H1 (cell line): ENCODE results near the gene DCTN2. TPM values are rescaled to one million over a fixed set of nuclear protein-coding genes. Genes with fewer than 3 reads are reported as not detected.

Experiments
- CTCF ChIA-PET: fragments of 300-600 bp; sonication (Branson Sonifier 250); formaldehyde crosslinking; loops from one replicate; lab custom pipeline; 2021; ENCODE audit not compliant: partially characterized antibody; lab: Charles Lee
- POLR2A ChIA-PET: fragments of 300-600 bp; sonication (Branson Sonifier 250); formaldehyde crosslinking; loops from one replicate; lab custom pipeline; 2021; ENCODE audit warnings: inconsistent platforms; ENCODE audit not compliant: partially characterized antibody; lab: Charles Lee
- DNase-seq, 2 experiments: peaks; one replicate each; pipeline versions ENCODE4 v3.0.0 to v3.0.0-alpha.2; 2010 to 2022; ENCODE audit warnings: low spot score in 2 of 2, low read depth in 1 of 2, mixed read lengths in 1 of 2
- FAIRE-seq: peaks from 2 replicates; lab custom pipeline; 2011; peaks lifted over from hg19 to GRCh38; lab: Jason Lieb, UNC
- H2AFZ ChIP-seq: 2 replicates; pipeline ENCODE4 v1.8.1; 2012; ENCODE audit warnings: low read length, inconsistent platforms
- H2AK5ac ChIP-seq: 2 replicates; pipeline ENCODE4 v1.6.1; 2013; ENCODE audit warnings: low read depth, low read length
- H2BK120ac ChIP-seq: replicated peaks from 2 replicates; pipeline ENCODE3; 2013; ENCODE audit warnings: low read depth, low read length, inconsistent platforms
- H2BK12ac ChIP-seq: 2 replicates; pipeline ENCODE4 v1.6.1; 2013; ENCODE audit warnings: low read depth, low read length
- H2BK15ac ChIP-seq: 2 replicates; pipeline ENCODE4 v1.6.1; 2013; ENCODE audit warnings: low read length
- H2BK20ac ChIP-seq: 2 replicates; pipeline ENCODE4 v1.6.1; 2013; ENCODE audit warnings: low read length
- H2BK5ac ChIP-seq: 2 replicates; pipeline ENCODE4 v1.6.1; 2013; ENCODE audit warnings: low read depth, low read length
- H3K14ac ChIP-seq: 2 replicates; pipeline ENCODE4 v1.6.1; 2013; ENCODE audit warnings: inconsistent platforms; ENCODE audit not compliant: insufficient read length
- H3K18ac ChIP-seq: 2 replicates; pipeline ENCODE4 v1.6.1; 2013; ENCODE audit warnings: low read length; ENCODE audit errors: extremely low read depth
- H3K23ac ChIP-seq: 2 replicates; pipeline ENCODE4 v1.6.1; 2013; ENCODE audit warnings: inconsistent platforms; ENCODE audit not compliant: insufficient read length
- H3K23me2 ChIP-seq: 2 replicates; pipeline ENCODE4 v1.6.1; 2013; ENCODE audit warnings: low read depth, low read length
- H3K27ac ChIP-seq: 2 replicates; pipeline ENCODE4 v1.6.1; 2011; ENCODE audit warnings: low read depth, low read length, inconsistent platforms
- H3K27me3 ChIP-seq, 4 experiments: replicated peaks in 1 of 4; 1 replicate in 1 of 4; 2 replicates in 3 of 4; pipeline versions ENCODE4 v1.6.1 to v1.8.1; 2011 to 2013; ENCODE audit warnings: low read length in 3 of 4, mild to moderate bottlenecking in 3 of 4, inconsistent platforms in 2 of 4, mixed read lengths in 2 of 4, moderate library complexity in 1 of 4; ENCODE audit not compliant: control insufficient read depth in 3 of 4, insufficient read depth in 3 of 4; ENCODE audit errors: extremely low read depth in 1 of 4
- H3K36me3 ChIP-seq, 4 experiments: 2 replicates each; pipeline versions ENCODE4 v1.6.1 to v1.8.1; 2011 to 2013; ENCODE audit warnings: mild to moderate bottlenecking in 4 of 4, low read length in 3 of 4, moderate library complexity in 2 of 4, control low read depth in 1 of 4, inconsistent platforms in 1 of 4; ENCODE audit not compliant: insufficient read depth in 4 of 4, control insufficient read depth in 2 of 4
- H3K4ac ChIP-seq: replicated peaks from 2 replicates; pipeline ENCODE3; 2013; ENCODE audit warnings: low read length, low read depth, mixed read lengths, inconsistent platforms; ENCODE audit not compliant: insufficient read length
- H3K4me1 ChIP-seq, 4 experiments: replicated peaks in 1 of 4; 1 replicate in 1 of 4; 2 replicates in 3 of 4; pipeline versions ENCODE4 v1.6.1 to v1.8.1; 2011 to 2013; ENCODE audit warnings: low read length in 3 of 4, inconsistent platforms in 2 of 4, mixed read lengths in 1 of 4; ENCODE audit not compliant: insufficient read depth in 4 of 4, control insufficient read depth in 3 of 4
- H3K4me2 ChIP-seq, 2 experiments: 2 replicates each; pipeline versions ENCODE4 v1.6.1 to v1.8.1; 2011 to 2013; ENCODE audit warnings: low read depth in 2 of 2, low read length in 2 of 2, control low read depth in 1 of 2, inconsistent platforms in 1 of 2, mild to moderate bottlenecking in 1 of 2; ENCODE audit not compliant: insufficient read depth in 1 of 2
- H3K4me3 ChIP-seq, 4 experiments: fragments of 200-600, 300-600 bp in 1 of 4; sonication (generic), shearing (Covaris generic), sonication (Bioruptor Twin) in 1 of 4; 2 replicates each; pipeline versions ENCODE4 v1.5.1 to v1.8.1; 2011 to 2016; ENCODE audit warnings: low read length in 4 of 4, low read depth in 3 of 4, control low read depth in 2 of 4, inconsistent platforms in 2 of 4, mild to moderate bottlenecking in 2 of 4, mixed read lengths in 1 of 4, moderate library complexity in 1 of 4; ENCODE audit not compliant: insufficient read depth in 2 of 4; ENCODE audit errors: extremely low read depth in 1 of 4
- H3K56ac ChIP-seq: replicated peaks from 2 replicates; pipeline ENCODE3; 2013; ENCODE audit warnings: low read depth, mild to moderate bottlenecking, mixed read lengths, low read length, inconsistent platforms; ENCODE audit not compliant: insufficient read length
- H3K79me1 ChIP-seq: 2 replicates; pipeline ENCODE4 v1.6.1; 2013; ENCODE audit warnings: low read depth, low read length, control low read depth
- H3K79me2 ChIP-seq, 2 experiments: 2 replicates each; pipeline versions ENCODE4 v1.6.1 to v1.8.1; 2012 to 2013; ENCODE audit warnings: low read length in 2 of 2, mild to moderate bottlenecking in 2 of 2, inconsistent platforms in 1 of 2; ENCODE audit not compliant: insufficient read depth in 2 of 2, control insufficient read depth in 1 of 2
- H3K9ac ChIP-seq, 4 experiments: replicated peaks in 1 of 4; 1 replicate in 1 of 4; 2 replicates in 3 of 4; pipeline versions ENCODE4 v1.6.1 to v1.8.1; 2011 to 2013; ENCODE audit warnings: low read depth in 3 of 4, low read length in 3 of 4, control low read depth in 2 of 4, mild to moderate bottlenecking in 2 of 4, moderate library complexity in 2 of 4, inconsistent platforms in 1 of 4; ENCODE audit errors: extremely low read depth in 1 of 4
- H3K9me3 ChIP-seq, 2 experiments: 2 replicates each; pipeline versions ENCODE4 v1.6.1 to v1.8.1; 2012 to 2013; ENCODE audit warnings: mild to moderate bottlenecking in 2 of 2, moderate library complexity in 2 of 2, control low read depth in 1 of 2, inconsistent platforms in 1 of 2, low read depth in 1 of 2, low read length in 1 of 2, mixed read lengths in 1 of 2; ENCODE audit not compliant: insufficient read depth in 2 of 2
- H4K20me1 ChIP-seq, 2 experiments: replicated peaks in 1 of 2; 2 replicates each; pipeline versions ENCODE3 to v1.8.1; 2011 to 2013; ENCODE audit warnings: inconsistent platforms in 2 of 2, low read length in 2 of 2, mild to moderate bottlenecking in 1 of 2; ENCODE audit not compliant: insufficient read depth in 2 of 2, control insufficient read depth in 1 of 2
- H4K5ac ChIP-seq: 2 replicates; pipeline ENCODE4 v1.6.1; 2013; ENCODE audit warnings: low read length, low read depth, mixed read lengths, inconsistent platforms; ENCODE audit not compliant: insufficient read length
- H4K8ac ChIP-seq: 2 replicates; pipeline ENCODE4 v1.8.0; 2013; ENCODE audit warnings: mild to moderate bottlenecking, moderate library complexity, low read length, inconsistent platforms; ENCODE audit not compliant: insufficient read depth; ENCODE audit errors: extremely low read depth
- H4K91ac ChIP-seq: replicated peaks from 2 replicates; pipeline ENCODE3; 2013; ENCODE audit warnings: low read length, mixed read lengths, inconsistent platforms; ENCODE audit not compliant: insufficient read length
- ASH2L ChIP-seq: fragments of 200-600, 300-600 bp; sonication (generic); IDR thresholded peaks from one replicate; pipeline ENCODE4 v1.7.1; 2017; ENCODE audit warnings: low read length
- BACH1 ChIP-seq: IDR thresholded peaks from 2 replicates; pipeline ENCODE4 v1.6.1; 2012; ENCODE audit warnings: low read length, improper control_type of control experiment
- BCL11A ChIP-seq, 2 experiments: IDR thresholded peaks; one replicate each; pipeline ENCODE4 v1.6.1; 2011; ENCODE audit warnings: low read depth in 2 of 2, low read length in 2 of 2, mild to moderate bottlenecking in 2 of 2
- CHD2 ChIP-seq: IDR thresholded peaks from 2 replicates; pipeline ENCODE4 v1.6.1; 2012; ENCODE audit warnings: low read length, improper control_type of control experiment
- JUND ChIP-seq: IDR thresholded peaks from 2 replicates; pipeline ENCODE4 v1.6.1; 2011; ENCODE audit warnings: mild to moderate bottlenecking, improper control_type of control experiment, low read length
- MAFK ChIP-seq: IDR thresholded peaks from 2 replicates; pipeline ENCODE4 v1.6.1; 2012; ENCODE audit warnings: low read depth, mild to moderate bottlenecking, improper control_type of control experiment, low read length
- NANOG ChIP-seq: IDR thresholded peaks from 2 replicates; pipeline ENCODE4 v1.6.1; 2011; ENCODE audit warnings: low read length, low read depth, mild to moderate bottlenecking, inconsistent platforms; ENCODE audit not compliant: insufficient read depth, poor library complexity, severe bottlenecking
- RXRA ChIP-seq: IDR thresholded peaks from 2 replicates; pipeline ENCODE4 v1.6.1; 2011; ENCODE audit warnings: low read depth, mild to moderate bottlenecking, low read length, moderate library complexity; ENCODE audit not compliant: insufficient read depth
- SIX5 ChIP-seq: IDR thresholded peaks from 2 replicates; pipeline ENCODE4 v1.6.1; 2011; ENCODE audit warnings: mild to moderate bottlenecking, low read depth, low read length
- ZNF274 ChIP-seq: IDR thresholded peaks from 2 replicates; pipeline ENCODE4 v1.7.0; 2012; ENCODE audit warnings: low read length, borderline replicate concordance; ENCODE audit errors: extremely low read depth
- WGBS, 2 experiments: shearing (Covaris generic) in 1 of 2; methylation state at CpG; one replicate each; pipeline versions ENCODE4 v1.1.6 to v1.1.7; 2013 to 2015; ENCODE audit warnings: low lambda C conversion rate in 2 of 2, mixed read lengths in 2 of 2, inconsistent platforms in 1 of 2, low coverage in 1 of 2, missing lambda C conversion rate in 1 of 2; ENCODE audit not compliant: insufficient replicate concordance in 2 of 2, insufficient coverage in 1 of 2, insufficient read length in 1 of 2; ENCODE audit errors: extremely low coverage in 1 of 2, missing lambda C conversion rate in 1 of 2; 5-methylcytosine and 5-hydroxymethylcytosine counted together
- polyA plus RNA-seq, 7 experiments: library from polyadenylated mRNA; depleted of rRNA in 3 of 7; stranded (reverse) in 5 of 7; unstranded in 2 of 7; fragments of >200 nt in 5 of 7; fragments of 200-250 nt in 2 of 7; gene quantifications; 1 replicate in 5 of 7; 2 replicates in 1 of 7; 4 replicates in 1 of 7; pipeline versions ENCODE4 v1.2.1 to v1.2.3, GENCODE V29; 2011 to 2013; ENCODE audit warnings: missing spikeins in 2 of 7, mixed read lengths in 2 of 7
- total RNA-seq: library from RNA; stranded (reverse); fragmentation: NEBNext Ultra II Directional; extraction: Animal tissue kit (Norgen Biotek cat#: 25700); gene quantifications from 2 replicates; pipeline ENCODE4 v1.2.1, GENCODE V29; 2021
- TF ChIP-seq, protein P1 (sequence below): IDR thresholded peaks from 2 replicates; pipeline ENCODE4 v1.6.1; 2012; ENCODE audit warnings: low read length, inconsistent platforms
- TF ChIP-seq, protein P2 (sequence below): IDR thresholded peaks from 2 replicates; pipeline ENCODE4 v1.6.1; 2012; ENCODE audit warnings: inconsistent platforms

DCTN2 gene
- total and polyA plus RNA-seq, 2 of the 8 experiments (the other 6 are each of a cell fraction or from before 2014, with no cell fraction given), result 90.3 to 91.9 TPM

DNA sequence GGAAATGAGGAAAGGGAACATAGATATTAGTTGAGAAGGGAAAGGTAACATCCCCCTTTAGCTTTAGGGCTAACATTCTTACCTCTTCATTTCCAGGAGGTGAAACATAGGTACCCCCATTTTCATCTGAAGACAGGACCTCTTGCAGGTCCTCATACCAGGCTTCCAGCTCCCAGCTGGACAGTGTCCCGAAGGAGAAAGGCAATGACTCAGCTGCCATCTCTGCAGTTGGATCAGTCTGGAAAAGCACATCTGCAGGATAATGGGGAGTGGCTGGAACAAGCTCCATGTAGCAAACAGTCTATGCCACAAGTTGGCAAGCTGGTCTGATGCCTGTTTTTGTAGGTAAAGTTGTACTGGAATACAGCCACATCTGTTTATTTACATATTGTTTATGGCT lies 29.8 kb downstream of the DCTN2 start:
- no peak overlapping the region for H4K8ac ChIP-seq
- peaks cover 4 to 15% (median 12%) of the 10 kb centered on the region in 4 experiments for H3K4me1 ChIP-seq
- no peak overlapping the region for H3K23ac ChIP-seq
- H3K27ac ChIP-seq, result no peak overlapping the region; the same call in 1 of the 2 replicates
- no peak overlapping the region for H2BK120ac ChIP-seq
- no peak overlapping the region for H2BK5ac ChIP-seq
- H3K79me2 ChIP-seq, result peaks cover 0 to 20% of the 10 kb centered on the region in 2 experiments; a peak in 2 of 4 replicates
- no peak overlapping the region for H3K56ac ChIP-seq
- ChIA-PET POLR2A (interaction anchor here (0.7 to 6.0 kb wide), 13 partner anchors 6 to 285 kb away, joined by 3 to 60 read pairs (median 6); partner anchors contain the start of gene DCTN2), CTCF (interaction anchor here (0.6 to 1.5 kb wide), 5 partner anchors 17 to 42 kb away, joined by 3 to 5 read pairs (median 3); no protein-coding TSS in a partner anchor)
- DNase-seq, result no peak
- no peaks in the 10 kb centered on the region for H3K79me1 ChIP-seq
- peaks cover 14% of the 10 kb centered on the region for H3K23me2 ChIP-seq
- peaks cover 41 to 67% (median 52%) of the 10 kb centered on the region in 4 experiments for H3K36me3 ChIP-seq
- no peak overlapping the region for H3K14ac ChIP-seq
- no peak overlapping the region for H2BK20ac ChIP-seq
- no peak overlapping the region for H2AK5ac ChIP-seq
- H3K4me3 ChIP-seq, result no peak overlapping the region
- H2BK15ac ChIP-seq, result no peak overlapping the region
- peaks cover 7 to 14% of the 10 kb centered on the region in 2 experiments for H4K20me1 ChIP-seq
- 100% methylated on average over 1 of the region's 1 CpG; no CpG with 5 or more reads in 1 of the 2 experiments for WGBS, 2 experiments
- no peak overlapping the region; a peak in 1 of 4 replicates for H3K4me2 ChIP-seq
- H2AFZ ChIP-seq, result no peak overlapping the region
- H3K9me3 ChIP-seq, result no peaks in the 10 kb centered on the region
- H4K91ac ChIP-seq, result no peak overlapping the region
- no peak overlapping the region for H3K4ac ChIP-seq
- H3K9ac ChIP-seq, result no peak overlapping the region
- no peak overlapping the region for H3K18ac ChIP-seq
- no peak overlapping the region for H4K5ac ChIP-seq
- no peaks in the 10 kb centered on the region for H3K27me3 ChIP-seq
- no peak for FAIRE-seq
- H2BK12ac ChIP-seq, result no peak overlapping the region
- TF ChIP-seq, protein P1, sequence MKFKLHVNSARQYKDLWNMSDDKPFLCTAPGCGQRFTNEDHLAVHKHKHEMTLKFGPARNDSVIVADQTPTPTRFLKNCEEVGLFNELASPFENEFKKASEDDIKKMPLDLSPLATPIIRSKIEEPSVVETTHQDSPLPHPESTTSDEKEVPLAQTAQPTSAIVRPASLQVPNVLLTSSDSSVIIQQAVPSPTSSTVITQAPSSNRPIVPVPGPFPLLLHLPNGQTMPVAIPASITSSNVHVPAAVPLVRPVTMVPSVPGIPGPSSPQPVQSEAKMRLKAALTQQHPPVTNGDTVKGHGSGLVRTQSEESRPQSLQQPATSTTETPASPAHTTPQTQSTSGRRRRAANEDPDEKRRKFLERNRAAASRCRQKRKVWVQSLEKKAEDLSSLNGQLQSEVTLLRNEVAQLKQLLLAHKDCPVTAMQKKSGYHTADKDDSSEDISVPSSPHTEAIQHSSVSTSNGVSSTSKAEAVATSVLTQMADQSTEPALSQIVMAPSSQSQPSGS, result no peak
- TF ChIP-seq SIX5, result no peak
- no peak for TF ChIP-seq RXRA
- no peak for TF ChIP-seq NANOG
- TF ChIP-seq CHD2, result no peak
- no peak for TF ChIP-seq BCL11A (IDR thresholded peaks at IDR 0.05; ENCODE audit: low read depth in 2 of 2, low read length in 2 of 2)
- TF ChIP-seq ZNF274, result no peak
- TF ChIP-seq JUND, result no peak
- TF ChIP-seq, protein P2, sequence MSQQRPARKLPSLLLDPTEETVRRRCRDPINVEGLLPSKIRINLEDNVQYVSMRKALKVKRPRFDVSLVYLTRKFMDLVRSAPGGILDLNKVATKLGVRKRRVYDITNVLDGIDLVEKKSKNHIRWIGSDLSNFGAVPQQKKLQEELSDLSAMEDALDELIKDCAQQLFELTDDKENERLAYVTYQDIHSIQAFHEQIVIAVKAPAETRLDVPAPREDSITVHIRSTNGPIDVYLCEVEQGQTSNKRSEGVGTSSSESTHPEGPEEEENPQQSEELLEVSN, result no peak
- TF ChIP-seq BACH1, result no peak
- no peak for TF ChIP-seq ASH2L
- no peak for TF ChIP-seq MAFK
